PFSK-1 (cell line): Measurements from ENCODE around the gene CCDC93.

Source experiments
- FOXP2 ChIP-seq: optimal IDR thresholded peaks from 2 replicates; pipeline ENCODE3; 2011; ENCODE audit warnings: borderline replicate concordance, control low read depth, inconsistent platforms; ENCODE audit not compliant: insufficient read depth; ENCODE audit errors: extremely low read length, extremely low read depth
- POLR2AphosphoS5 ChIP-seq: IDR thresholded peaks from 2 replicates; pipeline ENCODE4 v1.6.1; 2012; ENCODE audit warnings: low read depth, mild to moderate bottlenecking, control low read depth, low read length, moderate library complexity
- SIN3A ChIP-seq: IDR thresholded peaks from 2 replicates; pipeline ENCODE4 v1.6.1; 2012; ENCODE audit warnings: mild to moderate bottlenecking, low read length, moderate library complexity, borderline replicate concordance; ENCODE audit not compliant: insufficient read depth
- TAF1 ChIP-seq: IDR thresholded peaks from 2 replicates; pipeline ENCODE4 v1.6.1; 2012; ENCODE audit warnings: low read length, control low read depth, borderline replicate concordance; ENCODE audit not compliant: insufficient read depth
- TF ChIP-seq, protein P1 (sequence below), 2 experiments: IDR thresholded peaks; 2 replicates each; pipeline versions ENCODE4 v1.6.1 to v1.8.0; 2011 to 2012; ENCODE audit warnings: low read depth in 2 of 2, low read length in 2 of 2, control low read depth in 1 of 2, inconsistent platforms in 1 of 2, mild to moderate bottlenecking in 1 of 2, moderate library complexity in 1 of 2; ENCODE audit not compliant: insufficient read depth in 1 of 2

Gene CCDC93

GRCh38 chr2:118045286-118045685, 31.4 kb upstream of the CCDC93 start:
- no peak for TF ChIP-seq TAF1
- TF ChIP-seq, protein P1, sequence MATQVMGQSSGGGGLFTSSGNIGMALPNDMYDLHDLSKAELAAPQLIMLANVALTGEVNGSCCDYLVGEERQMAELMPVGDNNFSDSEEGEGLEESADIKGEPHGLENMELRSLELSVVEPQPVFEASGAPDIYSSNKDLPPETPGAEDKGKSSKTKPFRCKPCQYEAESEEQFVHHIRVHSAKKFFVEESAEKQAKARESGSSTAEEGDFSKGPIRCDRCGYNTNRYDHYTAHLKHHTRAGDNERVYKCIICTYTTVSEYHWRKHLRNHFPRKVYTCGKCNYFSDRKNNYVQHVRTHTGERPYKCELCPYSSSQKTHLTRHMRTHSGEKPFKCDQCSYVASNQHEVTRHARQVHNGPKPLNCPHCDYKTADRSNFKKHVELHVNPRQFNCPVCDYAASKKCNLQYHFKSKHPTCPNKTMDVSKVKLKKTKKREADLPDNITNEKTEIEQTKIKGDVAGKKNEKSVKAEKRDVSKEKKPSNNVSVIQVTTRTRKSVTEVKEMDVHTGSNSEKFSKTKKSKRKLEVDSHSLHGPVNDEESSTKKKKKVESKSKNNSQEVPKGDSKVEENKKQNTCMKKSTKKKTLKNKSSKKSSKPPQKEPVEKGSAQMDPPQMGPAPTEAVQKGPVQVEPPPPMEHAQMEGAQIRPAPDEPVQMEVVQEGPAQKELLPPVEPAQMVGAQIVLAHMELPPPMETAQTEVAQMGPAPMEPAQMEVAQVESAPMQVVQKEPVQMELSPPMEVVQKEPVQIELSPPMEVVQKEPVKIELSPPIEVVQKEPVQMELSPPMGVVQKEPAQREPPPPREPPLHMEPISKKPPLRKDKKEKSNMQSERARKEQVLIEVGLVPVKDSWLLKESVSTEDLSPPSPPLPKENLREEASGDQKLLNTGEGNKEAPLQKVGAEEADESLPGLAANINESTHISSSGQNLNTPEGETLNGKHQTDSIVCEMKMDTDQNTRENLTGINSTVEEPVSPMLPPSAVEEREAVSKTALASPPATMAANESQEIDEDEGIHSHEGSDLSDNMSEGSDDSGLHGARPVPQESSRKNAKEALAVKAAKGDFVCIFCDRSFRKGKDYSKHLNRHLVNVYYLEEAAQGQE (IDR thresholded peaks at IDR 0.05; ENCODE audit: insufficient read depth in 1 of 2, low read depth in 2 of 2, low read length in 2 of 2), result no peak
- TF ChIP-seq SIN3A, result no peak
- TF ChIP-seq POLR2AphosphoS5, result no peak
- TF ChIP-seq FOXP2, result no peak

- no peak for TF ChIP-seq POLR2AphosphoS5
- no peak for TF ChIP-seq FOXP2
- TF ChIP-seq SIN3A, result no peak
- TF ChIP-seq, protein P1 (IDR thresholded peaks at IDR 0.05; ENCODE audit: insufficient read depth in 1 of 2, low read depth in 2 of 2, low read length in 2 of 2), result no peak
- TF ChIP-seq TAF1, result no peak
These were observed 31.0 kb upstream of the CCDC93 start for GRCh38 chr2:118044854-118045253.

DNA sequence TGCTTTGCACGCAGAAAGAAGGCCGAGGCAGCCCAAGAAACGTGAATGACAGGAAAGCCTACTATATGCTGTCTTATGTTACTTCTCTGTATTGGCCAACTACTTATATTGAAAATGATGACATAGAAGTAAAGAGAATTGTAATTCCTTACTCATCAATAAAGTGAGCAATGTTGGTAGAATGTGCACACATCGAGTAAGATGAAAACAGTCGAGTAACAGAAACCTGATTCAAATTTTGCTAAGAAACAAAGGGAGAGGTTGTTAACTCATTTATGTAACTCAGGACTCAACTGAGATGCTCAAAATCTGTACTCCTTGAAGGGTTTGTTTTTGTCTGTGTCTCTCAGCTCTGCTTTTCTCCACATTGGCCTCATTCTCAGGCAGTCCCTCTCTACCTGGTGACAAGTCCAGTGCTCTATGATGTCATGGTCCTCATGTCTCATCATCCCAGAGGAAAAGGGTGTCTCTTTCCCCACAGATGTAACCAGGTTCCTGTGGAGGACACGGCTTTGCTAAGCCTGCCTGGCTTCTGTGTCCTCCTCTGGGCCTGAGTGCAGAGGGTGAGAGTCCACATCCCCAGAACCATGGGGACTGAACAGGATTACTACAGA, 30.3 kb upstream of the CCDC93 start:
- TF ChIP-seq TAF1, result no peak
- TF ChIP-seq POLR2AphosphoS5, result no peak
- TF ChIP-seq, protein P1 (IDR thresholded peaks at IDR 0.05; ENCODE audit: insufficient read depth in 1 of 2, low read depth in 2 of 2, low read length in 2 of 2), result no peak
- no peak for TF ChIP-seq FOXP2
- no peak for TF ChIP-seq SIN3A

DNA sequence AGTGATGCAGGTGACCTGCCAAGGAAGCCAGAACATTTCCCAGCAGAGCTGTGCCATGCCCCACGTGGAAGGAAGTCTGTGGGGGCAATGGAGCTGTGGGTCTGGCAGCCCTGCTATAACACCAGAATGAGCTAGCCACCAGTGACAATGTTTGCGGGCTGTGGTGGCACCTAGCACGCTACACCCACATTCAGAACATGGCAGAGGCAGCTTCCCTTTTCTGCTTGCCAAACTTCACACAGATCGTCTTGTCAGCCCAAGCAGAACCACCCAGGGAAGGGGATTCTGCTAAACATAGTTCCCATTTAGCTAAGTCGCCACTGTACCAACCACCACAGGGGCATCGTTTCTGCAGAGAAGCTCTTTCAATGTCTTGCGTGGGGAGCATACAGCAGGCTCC, 27.0 kb upstream of the CCDC93 start:
- TF ChIP-seq SIN3A, result no peak
- TF ChIP-seq POLR2AphosphoS5, result no peak
- TF ChIP-seq FOXP2, result no peak
- TF ChIP-seq TAF1, result no peak
- TF ChIP-seq, protein P1 (IDR thresholded peaks at IDR 0.05; ENCODE audit: insufficient read depth in 1 of 2, low read depth in 2 of 2, low read length in 2 of 2), result no peak
